ENCODE data around the gene KRTAP9-7. TPM values are rescaled to one million over a fixed set of nuclear protein-coding genes. Genes with fewer than 3 reads are reported as not detected.
"Not testable (repeated sequence)": the region's sequence is repeated elsewhere in the genome, so short reads cannot be mapped to it uniquely, and the experiment has no call there.

Gene KRTAP9-7, protein sequence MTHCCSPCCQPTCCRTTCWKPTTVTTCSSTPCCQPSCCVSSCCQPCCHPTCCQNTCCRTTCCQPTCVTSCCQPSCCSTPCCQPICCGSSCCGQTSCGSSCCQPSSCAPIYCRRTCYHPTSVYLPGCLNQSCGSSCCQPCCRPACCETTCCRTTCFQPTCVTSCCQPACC
- total RNA-seq (2012; rRNA removed): not detected in 2 replicates
- polyA plus RNA-seq (2012; rRNA removed): not detected in 2 replicates
- not detected in 2 replicates for polyA plus RNA-seq (2012; cell fraction: cytosol; rRNA removed)
- not detected in 2 replicates for polyA plus RNA-seq (2012; cell fraction: nucleus; rRNA removed; ENCODE audit: low replicate concordance)
- not detected for Bru-seq, nascent RNA
- BruChase-seq, experiment 1, labeled RNA remaining after a 6-hour chase: not detected
- not detected for BruChase-seq, experiment 2, labeled RNA remaining after a 2-hour chase
- long read RNA-seq: 0 reads

GRCh38 chr17:41275648-41276190 lies at the start of gene KRTAP9-7:
KRTAP9-7 (plus strand) TSS chr17:41275698; CDS start chr17:41275698, 0 bp downstream.
- H2AK5ac ChIP-seq (ENCODE audit: low read depth, low read length); H3K14ac ChIP-seq (replicated peaks; ENCODE audit: low read depth, low read length); H2BK15ac ChIP-seq (ENCODE audit: low read depth, low read length); dilution Hi-C loops (cut with HindIII; ENCODE audit: low sequenced_read_pairs, unreplicated experiment); H3K18ac ChIP-seq (ENCODE audit: low read depth, low read length); H3K36me3 ChIP-seq (ENCODE audit: control insufficient read depth, insufficient read depth, low read length); H2BK120ac ChIP-seq (ENCODE audit: low read depth, low read length); H4K5ac ChIP-seq (ENCODE audit: low read depth, low read length); H3K27me3 ChIP-seq (ENCODE audit: control insufficient read depth, insufficient read depth, low read length); POLR2A ChIA-PET (ENCODE audit: unreplicated experiment); H3K9me3 ChIP-seq (ENCODE audit: control insufficient read depth, insufficient read depth, low read length); H3K4me3 ChIP-seq (ENCODE audit: insufficient read depth, low read depth, low read length); DNase-seq; BruUV-seq (replicated peaks); H4K20me1 ChIP-seq (ENCODE audit: insufficient read depth, low read length); H3K9me1 ChIP-seq (ENCODE audit: insufficient read depth, low read length); H2BK5ac ChIP-seq (ENCODE audit: low read depth, low read length, poor library complexity, severe bottlenecking); H4K8ac ChIP-seq (ENCODE audit: low read depth in 2 of 2, low read length in 2 of 2); H3K56ac ChIP-seq (ENCODE audit: extremely low read depth, insufficient read depth, low read length); H3K4me2 ChIP-seq (ENCODE audit: low read depth, low read length); H3K4ac ChIP-seq (ENCODE audit: low read depth, low read length); in situ Hi-C loops (cut with MboI; ENCODE audit: low sequenced_read_pairs); intact Hi-C loops (cut with micrococcal nuclease); CTCF ChIA-PET; H3K79me1 ChIP-seq (ENCODE audit: low read depth in 1 of 2, low read length in 2 of 2); ATAC-seq (ENCODE audit: low read depth); H3K27ac ChIP-seq (ENCODE audit: insufficient read depth, low read length); H2AFZ ChIP-seq (replicated peaks; ENCODE audit: low read length, poor library complexity); H2AK9ac ChIP-seq (replicated peaks; ENCODE audit: low read depth, low read length, poor library complexity); H2BK20ac ChIP-seq (ENCODE audit: low read depth, low read length); H4K91ac ChIP-seq (ENCODE audit: insufficient read depth, low read depth, low read length); H3K23ac ChIP-seq (ENCODE audit: low read depth, low read length); H3K4me1 ChIP-seq (ENCODE audit: control insufficient read depth, insufficient read depth, low read length); H3K9ac ChIP-seq (ENCODE audit: low read depth, low read length): not testable (repeated sequence)
- 71% methylated on average over 3 of the region's 3 CpGs; no CpG with 5 or more reads in 1 of the 2 experiments for WGBS, 2 experiments (ENCODE audit: extremely low coverage in 2 of 2, insufficient read length in 1 of 2)
